Melanocyte of skin (primary cell): ENCODE results near the gene SLC39A3. TPM values are rescaled to one million over a fixed set of nuclear protein-coding genes. Genes with fewer than 3 reads are reported as not detected.

Source experiments
- total RNA-seq, 2 donors: library from RNA; depleted of rRNA; stranded (reverse); fragments of >200 nt; gene quantifications; 2 replicates each; pipeline ENCODE4 v1.2.3, GENCODE V29; 2012

SLC39A3 gene, protein sequence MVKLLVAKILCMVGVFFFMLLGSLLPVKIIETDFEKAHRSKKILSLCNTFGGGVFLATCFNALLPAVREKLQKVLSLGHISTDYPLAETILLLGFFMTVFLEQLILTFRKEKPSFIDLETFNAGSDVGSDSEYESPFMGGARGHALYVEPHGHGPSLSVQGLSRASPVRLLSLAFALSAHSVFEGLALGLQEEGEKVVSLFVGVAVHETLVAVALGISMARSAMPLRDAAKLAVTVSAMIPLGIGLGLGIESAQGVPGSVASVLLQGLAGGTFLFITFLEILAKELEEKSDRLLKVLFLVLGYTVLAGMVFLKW
- 10 to 100 TPM; 41.6 to 54.6 TPM for total RNA-seq

DNA sequence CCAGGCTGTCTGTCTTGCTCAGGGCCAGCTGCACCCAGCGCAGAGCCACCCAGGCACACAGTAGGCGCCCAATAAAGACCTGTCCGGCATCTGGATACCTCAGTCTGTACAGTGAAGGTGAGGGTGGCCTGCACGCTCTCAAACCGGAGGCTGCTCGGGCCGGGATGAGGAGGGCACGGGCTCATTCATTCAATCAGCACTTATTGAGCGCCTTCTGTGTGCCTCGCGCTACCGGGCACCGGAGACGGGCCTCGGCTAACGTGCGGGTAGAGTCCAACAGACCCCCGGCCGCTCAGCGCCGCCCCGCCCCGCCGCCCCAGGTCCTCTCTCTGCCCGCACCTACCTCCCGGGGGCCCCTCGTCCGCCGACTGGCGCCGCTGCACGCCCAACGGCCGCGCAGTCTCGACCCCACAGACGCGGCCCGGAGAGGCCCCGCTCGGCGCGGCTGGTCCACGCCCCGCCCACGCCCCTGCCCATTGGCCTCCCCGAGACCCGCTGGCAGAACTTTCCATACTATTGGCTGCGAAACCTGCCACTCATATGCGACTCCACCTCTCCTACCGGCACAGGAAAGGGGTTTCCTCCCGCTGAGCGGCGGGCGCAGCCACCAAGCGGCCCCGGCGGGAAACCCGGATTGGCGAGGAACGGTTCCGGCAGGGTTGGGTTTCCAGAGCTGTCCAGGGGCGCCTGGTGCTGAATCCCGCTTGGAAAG lies at the start of gene SLC39A3:
Gene SLC39A3 (minus strand): TSS at position 416 of the 712 bp plus-strand sequence. CDS start 2,760 bp downstream, outside the sequence.

DNA sequence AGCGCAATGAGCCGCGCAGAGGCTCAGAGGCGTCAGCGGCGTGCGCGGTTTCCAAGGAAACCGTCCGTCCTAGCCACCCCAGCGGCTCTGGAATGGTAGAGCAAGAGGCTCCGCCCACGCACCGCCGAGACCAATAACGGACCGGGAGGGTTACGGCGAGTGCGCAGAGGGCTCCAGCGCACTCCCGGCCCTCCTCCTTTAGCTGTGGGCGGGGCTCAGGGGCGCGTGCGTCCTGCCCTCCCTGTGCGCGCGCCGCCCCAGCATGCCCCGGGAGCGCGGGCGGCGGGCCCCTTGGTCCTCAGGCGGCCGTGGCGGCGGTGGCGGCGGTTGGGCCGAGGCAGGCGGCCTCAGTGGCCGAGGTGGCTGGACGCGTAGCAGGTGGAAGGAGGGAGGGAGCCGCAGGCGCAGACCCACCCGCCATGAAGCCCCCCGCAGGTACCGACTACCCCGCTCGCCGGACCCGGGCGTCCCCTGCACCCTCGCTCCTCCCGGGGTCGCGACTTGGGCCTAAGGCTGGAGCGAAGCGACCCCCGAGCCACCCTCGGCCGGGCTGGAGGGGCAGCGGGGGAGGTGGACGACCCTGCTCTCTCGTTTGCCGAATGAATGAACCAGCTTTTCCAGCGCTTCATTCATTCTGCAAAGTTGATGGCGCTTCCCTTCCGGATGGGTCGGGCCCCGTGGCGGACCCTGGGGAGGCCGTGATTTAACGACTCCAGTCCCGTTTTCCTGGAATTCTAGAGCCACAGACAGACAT lies 45.6 kb upstream of the SLC39A3 start, which contains the start of gene THOP1:
Gene THOP1 (plus strand): TSS at position 260 of the 754 bp plus-strand sequence. CDS start 160 bp downstream, at position 420.

DNA sequence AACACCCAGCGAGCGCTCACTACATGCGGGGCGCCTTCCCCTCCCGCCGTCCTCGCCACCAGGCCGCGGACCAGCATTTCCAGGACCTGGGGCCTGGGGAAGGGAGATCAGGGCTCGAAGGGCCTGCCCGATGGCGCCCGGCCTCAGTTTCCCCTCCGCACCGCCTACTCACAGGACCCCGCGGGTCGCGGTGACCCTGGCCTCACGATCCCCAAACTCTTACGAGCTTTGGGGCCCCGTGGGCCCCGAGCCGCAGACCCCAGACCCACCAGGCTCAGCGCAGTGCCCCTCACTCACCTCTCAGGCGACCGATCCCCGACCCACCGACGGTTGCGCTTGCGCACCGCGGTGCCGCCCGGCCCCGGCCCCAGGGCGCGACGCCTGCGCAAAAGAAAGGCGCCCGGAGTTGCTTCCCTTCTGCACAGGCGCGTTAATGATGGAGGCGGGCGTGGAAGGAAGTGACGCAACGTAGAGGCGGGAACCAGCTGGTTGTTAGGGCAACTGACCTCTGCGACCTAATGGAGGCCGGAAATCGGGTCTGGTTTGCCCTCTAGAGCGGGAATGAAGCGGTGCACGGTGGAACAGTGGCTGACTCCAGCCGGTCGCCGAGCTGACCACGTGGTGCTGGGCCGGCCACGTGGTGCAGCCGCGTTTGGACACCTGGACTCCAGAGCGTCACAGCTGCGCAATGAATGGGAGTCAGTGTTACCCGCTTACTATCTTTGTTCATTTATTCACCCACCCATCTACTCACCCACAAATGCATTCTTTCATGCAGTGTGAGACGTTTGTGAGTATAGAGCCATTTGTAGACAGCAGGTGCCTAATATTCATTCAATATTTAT lies 43.3 kb upstream of the SLC39A3 start, which contains the start of gene SGTA:
Gene SGTA (minus strand): TSS at position 338 of the 845 bp plus-strand sequence. CDS start 14,205 bp downstream, outside the sequence.

DNA sequence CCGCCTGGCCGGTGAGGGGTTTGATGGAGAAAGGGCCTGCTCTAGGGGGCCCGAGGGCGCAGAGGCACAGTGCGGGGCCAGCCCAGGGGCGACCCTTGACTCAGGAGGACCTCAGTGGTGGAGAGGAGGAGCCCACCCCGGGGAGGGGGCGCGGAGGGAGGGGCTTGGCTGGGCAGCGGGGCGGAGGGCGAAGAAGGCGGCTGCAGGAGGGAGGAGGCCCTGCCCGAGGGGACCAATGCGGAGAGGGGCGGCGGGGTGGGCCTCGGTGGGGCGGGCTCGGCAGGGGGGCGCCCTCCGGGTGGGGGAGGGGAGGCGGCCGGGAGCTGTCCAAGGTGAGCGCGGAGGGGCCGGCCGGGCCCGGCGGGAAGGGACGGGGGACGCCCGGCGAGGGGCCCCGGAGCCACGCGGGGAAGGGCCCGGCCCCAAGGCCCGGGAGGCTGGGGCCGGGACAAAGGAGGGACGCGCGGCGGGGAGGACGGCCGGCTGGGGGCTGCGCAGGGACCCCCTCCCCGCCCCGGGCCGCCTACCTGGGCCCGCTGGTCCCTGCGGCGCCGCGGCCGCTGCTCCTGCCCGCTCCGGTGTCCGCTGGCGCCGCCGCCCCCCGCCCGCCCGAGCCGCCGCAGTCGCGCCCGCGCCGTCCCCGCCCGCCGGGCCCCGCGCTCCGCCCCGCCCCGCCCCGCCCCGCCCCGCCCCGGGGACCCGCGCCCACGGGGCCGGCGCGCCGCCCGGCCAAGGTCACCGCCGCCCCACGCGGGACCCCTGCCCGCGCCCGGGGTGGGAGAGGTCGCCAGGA lies 18.8 kb downstream of the SLC39A3 start, which contains the start of gene DIRAS1:
Gene DIRAS1 (minus strand): TSS at position 596 of the 793 bp plus-strand sequence. CDS start 3,566 bp downstream, outside the sequence.

DNA sequence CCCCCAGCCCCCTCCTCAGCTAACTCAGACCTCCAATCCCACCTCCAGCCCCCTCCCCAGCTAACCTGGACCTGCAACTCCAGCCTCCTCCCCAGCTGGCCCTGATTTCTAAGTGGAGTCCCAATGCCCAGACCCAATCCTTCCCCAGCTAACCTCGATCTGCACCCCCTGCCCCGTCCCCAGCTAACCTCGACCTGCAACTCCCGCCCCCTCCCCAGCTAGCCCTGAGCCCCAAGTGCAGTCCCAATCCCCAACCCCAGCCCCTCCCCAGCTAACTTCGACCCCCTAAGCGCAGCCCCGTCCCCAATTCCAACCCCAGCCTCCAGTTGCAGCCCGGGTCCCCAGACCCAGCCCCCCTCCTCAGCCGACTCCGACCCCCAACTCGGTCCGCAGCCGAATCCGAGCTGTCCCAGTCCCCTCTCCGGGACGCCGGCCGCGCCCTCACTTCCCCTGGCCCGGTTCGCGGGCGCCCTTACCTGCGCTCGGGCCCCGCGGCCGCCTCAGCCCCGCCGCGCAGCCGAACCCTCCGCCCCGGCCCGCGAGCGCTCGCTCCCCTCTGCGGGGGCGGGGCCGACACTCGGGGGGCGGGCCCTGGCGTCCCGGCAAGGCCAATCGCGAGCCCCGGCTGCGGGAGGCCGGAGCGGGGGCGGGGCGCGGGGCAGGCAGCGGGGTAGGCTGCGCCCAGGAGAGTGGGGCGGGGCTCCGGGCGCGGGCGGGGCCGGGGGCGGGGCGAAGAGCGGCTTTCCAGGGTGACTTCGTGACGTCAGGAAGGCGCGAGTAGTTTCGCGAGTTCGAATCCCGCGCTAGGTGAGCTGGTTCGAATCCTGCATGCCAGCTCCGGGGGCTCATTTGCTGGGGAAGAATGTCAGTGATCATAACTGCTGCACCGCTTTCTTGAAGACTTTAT lies 37.4 kb downstream of the SLC39A3 start, which contains the start of gene GNG7:
Gene GNG7 (minus strand): TSS at position 525 of the 907 bp plus-strand sequence. CDS start 182,006 bp downstream, outside the sequence.

Other genes with a start within 250 kb of the SLC39A3 start
- gene GNG7, start 37.3 kb downstream of the SLC39A3 start, total RNA-seq, result 1 to 10 TPM; 1.7 to 2.4 TPM
- 1 to 10 TPM; 2.4 to 2.7 TPM for gene DIRAS1, start 18.6 kb downstream of the SLC39A3 start, total RNA-seq
- 10 to 100 TPM; 64.0 to 68.3 TPM for gene SGTA, start 43.3 kb upstream of the SLC39A3 start, total RNA-seq
- 100 to 1,000 TPM in 1 of 2 donors, 10 to 100 TPM in 1; 80.9 to 157 TPM for gene THOP1, start 45.5 kb upstream of the SLC39A3 start, total RNA-seq
- 1 to 10 TPM; 2.0 to 3.4 TPM for gene ZNF554, start 79.9 kb upstream of the SLC39A3 start, total RNA-seq
- 1 to 10 TPM; 3.3 to 4.1 TPM for gene ZNF555, start 101.5 kb upstream of the SLC39A3 start, total RNA-seq
- gene ZNF556, start 127.3 kb upstream of the SLC39A3 start, total RNA-seq, result not detected
- 1 to 10 TPM; 3.1 to 7.3 TPM for gene ZNF57, start 160.9 kb upstream of the SLC39A3 start, total RNA-seq
- gene ZNF77, start 205.0 kb upstream of the SLC39A3 start, total RNA-seq, result 1 to 10 TPM; 3.1 to 4.3 TPM
- gene TLE6, start 237.5 kb upstream of the SLC39A3 start, total RNA-seq, result 1 to 10 TPM; 2.7 to 2.8 TPM